WTC11 (cell line): ENCODE data around the gene TP53I3.

Source experiments
- CBFB ChIP-seq: sonication (generic); formaldehyde crosslinking; IDR thresholded peaks from 2 replicates; pipeline ENCODE4 v1.8.1; 2022; ENCODE audit warnings: mild to moderate bottlenecking, low read depth, missing genetic modification reagents
- FOXJ3 ChIP-seq: sonication (generic); formaldehyde crosslinking; IDR thresholded peaks from 2 replicates; pipeline ENCODE4 v1.9.0; 2021; ENCODE audit warnings: missing genetic modification reagents, mild to moderate bottlenecking, borderline replicate concordance
- MYBL2 ChIP-seq: sonication (generic); formaldehyde crosslinking; IDR thresholded peaks from 2 replicates; pipeline ENCODE4 v1.8.1; 2023; ENCODE audit warnings: mild to moderate bottlenecking, moderate library complexity, missing genetic modification reagents
- NFE2L1 ChIP-seq: sonication (generic); formaldehyde crosslinking; IDR thresholded peaks from 2 replicates; pipeline ENCODE4 v1.8.1; 2023; ENCODE audit warnings: missing genetic modification reagents
- TCF7 ChIP-seq: sonication (generic); formaldehyde crosslinking; IDR thresholded peaks from 2 replicates; pipeline ENCODE4 v1.8.0; 2022; ENCODE audit warnings: mild to moderate bottlenecking, low read depth, missing genetic modification reagents, moderate library complexity
- ZNF121 ChIP-seq: sonication (generic); formaldehyde crosslinking; IDR thresholded peaks from 2 replicates; pipeline ENCODE4 v1.8.0; 2023; ENCODE audit warnings: missing genetic modification reagents
- ZNF138 ChIP-seq: sonication (generic); formaldehyde crosslinking; conservative IDR thresholded peaks from 2 replicates; pipeline ENCODE4 v1.8.1; 2022; ENCODE audit warnings: mild to moderate bottlenecking, moderate library complexity, missing genetic modification reagents
- TF ChIP-seq, protein P1 (sequence below): sonication (generic); formaldehyde crosslinking; IDR thresholded peaks from 2 replicates; pipeline ENCODE4 v1.8.0; 2022; ENCODE audit warnings: mild to moderate bottlenecking, missing genetic modification reagents
- TF ChIP-seq, protein P2 (sequence below): fragments of 200-600 bp; IDR thresholded peaks from 2 replicates; pipeline ENCODE4 v1.8.0; 2022; ENCODE audit warnings: antibody characterized with exemption
- TF ChIP-seq, protein P3 (sequence below): sonication (generic); formaldehyde crosslinking; IDR thresholded peaks from 2 replicates; pipeline ENCODE4 v1.8.0; 2022; ENCODE audit warnings: mild to moderate bottlenecking, missing genetic modification reagents
- TF ChIP-seq, protein P4 (sequence below): sonication (generic); formaldehyde crosslinking; IDR thresholded peaks from 2 replicates; pipeline ENCODE4 v1.8.1; 2023; ENCODE audit warnings: mild to moderate bottlenecking, missing genetic modification reagents, moderate library complexity

DNA sequence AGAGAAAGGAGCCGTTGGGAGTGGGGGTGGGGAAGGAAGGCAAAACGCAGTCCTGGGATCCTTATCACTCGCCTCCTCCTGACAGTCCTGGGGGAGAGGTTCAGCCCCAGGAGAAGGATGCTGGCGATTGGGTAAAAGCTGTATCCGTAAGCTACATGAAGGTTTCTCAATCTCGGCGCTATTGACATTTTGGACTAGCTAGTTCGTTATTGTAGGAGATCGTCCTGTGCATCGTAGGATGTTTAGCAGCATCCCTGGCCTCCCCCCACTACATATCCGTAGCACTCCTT is 511 bp upstream of the TP53I3 start:
- TF ChIP-seq, protein P1, sequence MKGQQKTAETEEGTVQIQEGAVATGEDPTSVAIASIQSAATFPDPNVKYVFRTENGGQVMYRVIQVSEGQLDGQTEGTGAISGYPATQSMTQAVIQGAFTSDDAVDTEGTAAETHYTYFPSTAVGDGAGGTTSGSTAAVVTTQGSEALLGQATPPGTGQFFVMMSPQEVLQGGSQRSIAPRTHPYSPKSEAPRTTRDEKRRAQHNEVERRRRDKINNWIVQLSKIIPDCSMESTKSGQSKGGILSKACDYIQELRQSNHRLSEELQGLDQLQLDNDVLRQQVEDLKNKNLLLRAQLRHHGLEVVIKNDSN (CRISPR knock-in tag): no peak
- TF ChIP-seq, protein P2, sequence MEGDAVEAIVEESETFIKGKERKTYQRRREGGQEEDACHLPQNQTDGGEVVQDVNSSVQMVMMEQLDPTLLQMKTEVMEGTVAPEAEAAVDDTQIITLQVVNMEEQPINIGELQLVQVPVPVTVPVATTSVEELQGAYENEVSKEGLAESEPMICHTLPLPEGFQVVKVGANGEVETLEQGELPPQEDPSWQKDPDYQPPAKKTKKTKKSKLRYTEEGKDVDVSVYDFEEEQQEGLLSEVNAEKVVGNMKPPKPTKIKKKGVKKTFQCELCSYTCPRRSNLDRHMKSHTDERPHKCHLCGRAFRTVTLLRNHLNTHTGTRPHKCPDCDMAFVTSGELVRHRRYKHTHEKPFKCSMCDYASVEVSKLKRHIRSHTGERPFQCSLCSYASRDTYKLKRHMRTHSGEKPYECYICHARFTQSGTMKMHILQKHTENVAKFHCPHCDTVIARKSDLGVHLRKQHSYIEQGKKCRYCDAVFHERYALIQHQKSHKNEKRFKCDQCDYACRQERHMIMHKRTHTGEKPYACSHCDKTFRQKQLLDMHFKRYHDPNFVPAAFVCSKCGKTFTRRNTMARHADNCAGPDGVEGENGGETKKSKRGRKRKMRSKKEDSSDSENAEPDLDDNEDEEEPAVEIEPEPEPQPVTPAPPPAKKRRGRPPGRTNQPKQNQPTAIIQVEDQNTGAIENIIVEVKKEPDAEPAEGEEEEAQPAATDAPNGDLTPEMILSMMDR: no peak
- TF ChIP-seq ZNF138 (CRISPR knock-in tag) (no peak), NFE2L1 (CRISPR knock-in tag) (no peak), MYBL2 (CRISPR knock-in tag) (no peak), FOXJ3 (CRISPR knock-in tag) (no peak), ZNF121 (CRISPR knock-in tag) (no peak), CBFB (CRISPR knock-in tag) (no peak), TCF7 (CRISPR knock-in tag) (no peak)
- TF ChIP-seq, protein P3, sequence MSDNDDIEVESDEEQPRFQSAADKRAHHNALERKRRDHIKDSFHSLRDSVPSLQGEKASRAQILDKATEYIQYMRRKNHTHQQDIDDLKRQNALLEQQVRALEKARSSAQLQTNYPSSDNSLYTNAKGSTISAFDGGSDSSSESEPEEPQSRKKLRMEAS (CRISPR knock-in tag): no peak
- TF ChIP-seq, protein P4, sequence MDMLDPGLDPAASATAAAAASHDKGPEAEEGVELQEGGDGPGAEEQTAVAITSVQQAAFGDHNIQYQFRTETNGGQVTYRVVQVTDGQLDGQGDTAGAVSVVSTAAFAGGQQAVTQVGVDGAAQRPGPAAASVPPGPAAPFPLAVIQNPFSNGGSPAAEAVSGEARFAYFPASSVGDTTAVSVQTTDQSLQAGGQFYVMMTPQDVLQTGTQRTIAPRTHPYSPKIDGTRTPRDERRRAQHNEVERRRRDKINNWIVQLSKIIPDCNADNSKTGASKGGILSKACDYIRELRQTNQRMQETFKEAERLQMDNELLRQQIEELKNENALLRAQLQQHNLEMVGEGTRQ (CRISPR knock-in tag): no peak
